Activated CD8-positive, alpha-beta memory T cell treated with anti-CD3 and anti-CD28 coated beads, Interleukin-2, amount 50 U/mL, for 1 hour (primary cell): ENCODE results near the gene KRTAP19-4.
"Not testable (repeated sequence)": the region's sequence is repeated elsewhere in the genome, so short reads cannot be mapped to it uniquely, and the experiment has no call there.

ENCODE experiments used
- DNase-seq: peaks from one replicate; pipeline ENCODE4 v3.0.0-alpha.2; 2020; ENCODE audit errors: extremely low read depth

Gene KRTAP19-4

GRCh38 chr21:30497065-30497464 is at the start of gene KRTAP19-4:
Gene KRTAP19-4, minus strand, starts transcription at chr21:30497165. Its CDS starts 55 bp downstream, at chr21:30497110.
- no peak for DNase-seq

DNA sequence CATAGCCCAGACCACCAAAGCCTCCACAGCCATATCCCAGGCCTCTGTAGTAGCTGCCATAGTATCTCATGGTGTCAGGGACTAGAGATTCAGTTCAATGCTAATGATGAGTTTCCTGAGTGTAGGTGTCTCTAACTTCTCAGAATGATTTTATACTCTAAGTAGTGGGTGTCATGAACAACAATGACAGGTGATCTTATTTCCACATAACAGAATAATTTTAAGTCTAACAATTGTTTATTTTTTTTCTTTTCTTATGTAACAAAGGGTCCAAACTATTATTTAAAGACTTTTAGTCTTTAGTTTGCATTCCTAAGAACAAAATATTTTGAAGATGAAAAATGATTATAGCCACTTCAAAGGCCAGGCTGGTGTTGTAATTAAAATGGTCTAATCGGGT is 44.8 kb upstream of the KRTAP19-4 start, which contains the start of gene KRTAP19-6:
TSS of gene KRTAP19-6 (minus strand) at position 101 of the 400 bp plus-strand sequence. CDS start at position 70, 31 bp downstream.
- DNase-seq = no peak

GRCh38 chr21:30518876-30519275 is 21.9 kb upstream of the KRTAP19-4 start:
- no peak for DNase-seq

DNA sequence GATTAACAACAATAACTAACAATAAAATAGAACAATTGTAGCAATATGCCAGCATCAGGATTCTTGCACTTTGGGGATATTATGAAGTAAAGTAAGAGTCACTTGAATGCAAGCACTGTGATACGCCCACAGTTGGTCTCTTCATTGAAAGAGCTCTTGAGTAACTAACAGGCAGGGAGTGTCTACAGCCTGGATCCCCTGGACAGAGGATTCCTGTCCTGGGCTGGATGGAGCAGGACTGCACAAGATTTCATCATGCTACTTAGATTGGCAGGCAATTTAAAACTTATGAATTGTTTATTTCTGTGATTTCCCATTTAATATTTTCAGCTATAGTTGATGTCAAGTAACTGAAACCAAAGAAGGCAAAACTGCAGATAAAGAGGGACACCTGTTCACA is 18.7 kb upstream of the KRTAP19-4 start:
- no peak for DNase-seq

DNA sequence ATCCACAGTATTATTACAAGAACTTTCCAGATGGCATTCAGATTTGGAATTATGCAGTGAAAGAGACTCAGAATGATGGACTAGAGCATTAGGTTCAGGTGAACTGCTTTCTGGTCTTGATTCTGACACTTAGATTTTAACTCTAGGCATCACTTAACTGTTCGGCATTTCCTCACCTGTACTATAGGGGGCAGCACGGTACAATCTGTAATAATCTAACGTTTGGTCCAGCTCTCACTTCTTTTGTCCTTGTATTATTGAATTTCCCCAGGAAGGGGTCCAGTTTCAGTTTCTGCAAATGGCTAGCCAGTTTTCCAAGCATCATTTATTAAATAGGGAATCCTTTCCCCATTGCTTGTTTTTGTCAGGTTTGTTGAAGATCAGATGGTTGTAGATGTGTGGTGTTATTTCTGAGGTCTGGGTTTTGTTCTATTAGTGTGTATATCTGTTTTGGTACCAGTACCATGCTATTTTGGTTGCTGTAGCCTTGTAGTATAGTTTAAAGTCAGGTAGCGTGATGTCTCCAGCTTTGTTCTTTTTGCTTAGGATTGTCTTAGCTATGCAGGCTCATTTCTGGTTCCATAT is 8.7 kb upstream of the KRTAP19-4 start:
- DNase-seq = not testable (repeated sequence)

DNA sequence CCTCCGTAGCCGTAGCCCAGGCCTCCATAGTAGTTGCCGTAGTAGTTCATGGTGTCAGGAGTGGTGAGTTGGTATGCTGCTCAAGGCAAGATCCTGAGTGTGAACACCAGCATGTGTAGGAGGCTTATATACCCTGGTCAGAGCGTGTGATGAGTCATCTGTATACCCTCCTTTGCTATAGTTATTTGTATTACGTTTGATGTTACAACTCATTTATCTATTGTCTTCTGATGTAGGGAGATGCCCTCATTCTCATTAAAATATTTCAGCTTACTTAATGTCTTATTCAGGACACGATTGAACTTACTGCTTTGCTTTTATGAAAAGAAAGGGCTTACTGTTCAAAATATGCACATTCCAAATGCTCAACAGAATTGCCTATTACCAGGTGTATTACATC is 5.1 kb upstream of the KRTAP19-4 start, which contains the start of gene KRTAP19-5:
TSS of gene KRTAP19-5 (minus strand) at position 101 of the 400 bp plus-strand sequence. CDS start at position 50, 51 bp downstream.
- DNase-seq = no peak

DNA sequence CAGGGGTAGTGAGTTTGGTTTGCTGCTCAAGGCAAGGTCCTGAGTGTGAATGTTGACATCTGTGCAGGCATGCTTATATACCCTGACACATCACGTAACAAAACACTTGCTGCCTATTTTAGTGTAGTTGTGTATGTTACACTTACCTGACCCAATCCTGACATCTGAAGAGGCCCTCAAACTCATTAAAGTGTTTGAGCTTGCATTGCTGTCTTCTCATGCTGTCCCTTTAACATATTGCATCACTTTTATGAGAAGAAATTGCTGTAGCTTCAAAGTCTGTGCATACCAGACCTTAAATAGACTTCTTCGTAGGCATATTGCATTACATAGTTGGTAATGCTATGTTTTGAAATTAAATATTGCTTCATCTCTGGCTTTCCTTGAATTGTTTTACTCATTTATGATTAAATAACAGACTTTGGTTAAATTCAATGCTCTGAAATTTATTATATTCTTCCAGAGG is 5.0 kb downstream of the KRTAP19-4 start, which contains the start of gene KRTAP19-3:
TSS of gene KRTAP19-3 (minus strand) at position 51 of the 466 bp plus-strand sequence. CDS start 56 bp downstream, outside the sequence.
- no peak for DNase-seq

GRCh38 chr21:30487336-30487735 is 9.6 kb downstream of the KRTAP19-4 start, which contains the start of gene KRTAP19-2:
Gene KRTAP19-2, minus strand, starts transcription at chr21:30487436. Its CDS starts 88 bp downstream, at chr21:30487348.
- DNase-seq = no peak

- DNase-seq = no peak
These were observed 10.8 kb downstream of the KRTAP19-4 start for GRCh38 chr21:30486180-30486579.

GRCh38 chr21:30482130-30482529 is 14.8 kb downstream of the KRTAP19-4 start:
- DNase-seq = no peak

DNA sequence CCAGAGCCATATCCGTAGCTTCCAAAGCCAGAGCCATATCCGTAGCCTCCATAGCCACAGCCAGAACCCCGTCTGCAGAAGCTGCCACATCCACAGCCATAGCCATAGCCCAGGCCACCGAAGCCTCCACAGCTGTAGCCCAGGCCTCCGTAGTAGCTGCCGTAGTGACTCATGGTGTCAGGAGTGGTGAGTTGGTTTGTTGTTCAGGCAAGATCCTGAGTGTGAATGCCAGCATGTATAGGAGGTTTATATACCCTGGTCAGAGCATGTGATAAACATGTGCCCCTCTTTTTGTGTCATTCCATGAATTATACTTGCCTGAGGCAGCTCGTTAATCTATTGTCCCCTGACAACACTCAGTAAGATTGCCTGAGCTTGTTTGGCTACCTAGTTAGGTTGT is 16.8 kb downstream of the KRTAP19-4 start, which contains the start of gene KRTAP19-1:
TSS of gene KRTAP19-1 (minus strand) at position 223 of the 400 bp plus-strand sequence. CDS start at position 173, 50 bp downstream.
- no peak for DNase-seq

DNA sequence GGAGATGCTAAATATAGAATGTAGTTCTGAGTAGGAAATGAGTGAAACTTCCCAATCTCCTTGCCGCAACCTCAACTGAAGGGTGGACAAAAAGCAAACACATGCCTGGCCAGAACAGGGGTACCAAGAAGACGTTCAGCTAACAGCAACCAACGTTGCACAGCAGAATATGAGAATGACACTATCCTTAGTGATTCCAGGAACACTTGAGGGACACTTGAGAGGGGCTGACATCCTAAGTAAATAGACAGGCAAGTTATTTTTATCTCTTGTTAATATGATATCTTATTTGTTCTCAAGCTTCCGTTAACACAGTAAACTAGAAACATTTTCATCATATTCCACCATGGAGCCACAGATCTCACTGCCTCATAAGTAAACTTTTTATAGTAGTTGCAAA is 17.7 kb downstream of the KRTAP19-4 start:
- no peak for DNase-seq

DNA sequence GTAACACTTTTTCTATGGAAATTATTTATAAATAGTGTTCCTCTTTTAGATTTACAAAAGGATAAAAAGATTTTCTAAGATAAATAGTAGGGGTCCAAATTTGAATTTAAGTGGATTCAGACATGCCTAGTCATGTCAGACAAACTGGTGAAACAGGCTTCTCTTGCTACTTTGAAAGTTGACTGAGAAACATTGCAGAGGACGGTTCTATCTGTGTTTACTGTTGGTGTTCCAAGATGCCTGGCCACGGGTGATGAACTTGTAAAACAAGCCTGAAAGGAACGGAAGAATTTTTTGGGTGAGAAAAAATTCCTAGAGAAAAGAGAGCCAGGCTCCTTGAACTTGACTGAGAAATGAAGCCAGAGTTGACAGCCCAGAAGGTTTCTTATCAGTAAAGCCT is 19.0 kb downstream of the KRTAP19-4 start:
- DNase-seq = no peak

GRCh38 chr21:30468900-30469714 is 27.9 kb downstream of the KRTAP19-4 start:
- DNase-seq = no peak

DNA sequence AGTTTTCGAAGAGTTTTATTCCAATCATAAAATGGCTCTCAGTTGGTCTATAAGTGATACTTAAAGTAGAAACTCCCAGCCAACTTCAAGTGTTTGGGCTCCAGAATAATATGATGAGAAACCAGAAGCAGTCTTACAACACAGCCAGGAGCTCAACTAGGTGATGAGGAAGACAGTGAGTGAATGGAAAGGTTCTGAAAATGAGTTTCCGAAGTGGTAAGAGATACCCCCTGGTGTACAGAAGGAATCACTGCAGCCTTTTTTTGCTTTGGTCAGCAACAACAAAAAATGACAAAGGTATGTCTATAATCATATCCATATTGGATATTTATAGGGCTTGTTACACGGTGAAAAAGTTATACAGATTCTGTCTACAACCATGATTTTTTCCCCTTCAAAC is 33.3 kb downstream of the KRTAP19-4 start:
- no peak for DNase-seq

GRCh38 chr21:30448514-30448913 is 48.5 kb downstream of the KRTAP19-4 start:
- no peak for DNase-seq

DNA sequence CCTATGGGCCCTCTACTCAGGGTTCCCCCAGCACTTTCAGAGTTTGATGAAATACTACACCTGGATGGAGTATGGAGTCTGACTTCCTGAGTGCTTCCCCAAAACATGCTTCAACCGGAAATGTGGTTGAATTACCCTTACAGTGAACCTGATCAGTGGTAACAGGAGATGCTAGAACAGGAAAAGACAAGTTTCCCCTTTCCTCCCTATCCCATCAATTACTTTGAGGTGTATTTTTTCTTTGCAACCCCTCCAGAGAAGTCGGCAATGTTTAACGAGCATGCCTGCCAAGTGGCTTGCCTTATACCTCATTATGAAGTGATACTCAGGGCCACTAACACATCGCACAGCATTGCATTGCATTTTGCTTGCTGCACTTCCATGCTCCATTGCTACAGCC is 49.9 kb downstream of the KRTAP19-4 start:
- DNase-seq = no peak
